IMR-90 (cell line): ENCODE results near the gene YPEL5.

ENCODE experiments used
- CEBPB ChIP-seq: IDR thresholded peaks from 2 replicates; pipeline ENCODE4 v1.6.1; 2012; ENCODE audit warnings: low read depth, low read length, improper control_type of control experiment
- CHD1 ChIP-seq: IDR thresholded peaks from 2 replicates; pipeline ENCODE4 v1.6.1; 2012; ENCODE audit warnings: low read depth, low read length, improper control_type of control experiment
- CTCF ChIP-seq: conservative IDR thresholded peaks from 2 replicates; pipeline ENCODE4 v1.5.1; 2012; ENCODE audit warnings: mild to moderate bottlenecking, low read depth, low read length, improper control_type of control experiment
- POLR2A ChIP-seq: IDR thresholded peaks from 2 replicates; pipeline ENCODE4 v1.6.1; 2012; ENCODE audit warnings: mild to moderate bottlenecking, low read depth, low read length

GRCh38 chr2:30148850-30149249 lies 2.0 kb downstream of the YPEL5 start:
- TF ChIP-seq CTCF (no peak), POLR2A (no peak), CEBPB (peak; percentile 70), CHD1 (no peak)
